ENCODE results near the gene BEAN1. TPM values are rescaled to one million over a fixed set of nuclear protein-coding genes. Genes with fewer than 3 reads are reported as not detected.

Gene BEAN1
- total RNA-seq, 1 experiment from 2014 or later, result 1.9 TPM

DNA sequence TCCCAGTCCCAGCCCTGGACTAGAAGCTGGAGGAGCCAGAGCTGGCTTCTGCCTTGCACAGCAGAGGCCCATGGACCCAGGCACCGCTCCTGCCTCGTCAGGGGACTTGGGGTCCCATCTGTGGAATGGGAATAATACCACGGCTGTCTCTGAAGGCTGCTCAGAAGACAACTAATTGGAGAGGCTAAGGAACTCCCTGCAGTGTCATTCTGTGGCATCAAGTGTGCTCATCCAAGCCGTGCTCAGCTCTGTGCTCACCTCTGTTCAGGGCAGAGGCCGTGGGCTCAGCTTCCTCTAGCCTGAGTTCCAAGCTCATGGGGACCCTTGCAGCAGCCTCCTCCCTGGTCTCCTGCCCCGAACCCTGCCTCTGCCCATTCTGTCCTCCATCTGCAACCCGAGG, 31.8 kb downstream of the BEAN1 start:
- Histone ChIP-seq H4K20me1 (ENCODE audit: low read length) (no peaks in the 10 kb centered on the region), H3K9me3 (ENCODE audit: low read length) (no peaks in the 10 kb centered on the region), H3K79me2 (ENCODE audit: low read length) (no peaks in the 10 kb centered on the region), H3K4me2 (ENCODE audit: low read length) (no peak overlapping the region), H3F3A (ENCODE audit: low read length, unreplicated experiment) (no peaks in the 10 kb centered on the region), H3K27ac (ENCODE audit: low read length) (no peak overlapping the region), H3K9ac (ENCODE audit: low read length) (no peak overlapping the region), H3K36me3 (ENCODE audit: low read depth, low read length) (no peaks in the 10 kb centered on the region), H3K4me1 (ENCODE audit: insufficient read depth, low read length) (no peaks in the 10 kb centered on the region), H2AFZ (ENCODE audit: low read length) (no peak overlapping the region), H3K27me3 (ENCODE audit: low read length) (peaks cover 2% of the 10 kb centered on the region; the same call in 1 of the 2 replicates), H3K4me3 (ENCODE audit: low read length) (no peak overlapping the region), H3K9me2 (replicated peaks; ENCODE audit: low read length) (no peaks in the 10 kb centered on the region)
- DNase-seq (no peak), ATAC-seq (no peak)
- TF ChIP-seq EZH2 (IDR thresholded peaks at IDR 0.05; ENCODE audit: low read length, unreplicated experiment), result no peak
- TF ChIP-seq CTCF (conservative IDR thresholded peaks at IDR 0.05; ENCODE audit: low read depth, low read length), result no peak
- no peak for TF ChIP-seq EZH2phosphoT487 (IDR thresholded peaks at IDR 0.05; ENCODE audit: borderline replicate concordance, low read length)
- intact Hi-C loops (cut with micrococcal nuclease), result no loop called here
- POLR2A ChIA-PET (ENCODE audit: unreplicated experiment), result no interaction called here
- no TSS peak for BruUV-seq (replicated peaks)
- CTCF ChIA-PET, result interaction anchor here (0.6 kb wide), 1 partner anchor 20 kb away, joined by 4 read pairs; no protein-coding TSS in a partner anchor

DNA sequence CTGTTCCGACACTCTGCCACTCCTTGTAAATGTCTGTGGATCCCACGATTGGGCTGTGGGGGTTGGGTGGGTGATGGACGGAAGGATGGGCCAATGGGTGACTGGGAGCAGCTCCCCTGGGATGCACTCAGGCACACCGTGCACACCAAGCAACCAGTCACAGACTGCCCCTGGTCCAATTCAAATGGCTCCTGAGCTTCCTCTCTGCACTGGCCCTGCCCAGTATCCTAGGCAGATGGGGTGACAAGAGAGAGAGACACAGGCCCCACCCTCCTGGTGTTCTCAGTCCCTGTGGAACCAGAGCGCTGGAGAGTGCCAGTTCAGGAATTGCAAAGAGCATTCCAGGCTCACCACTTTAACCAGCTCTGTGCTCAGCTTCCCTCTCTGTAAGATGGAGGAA, 32.8 kb downstream of the BEAN1 start:
- no peak overlapping the region for H3K4me2 ChIP-seq (ENCODE audit: low read length)
- TF ChIP-seq EZH2 (IDR thresholded peaks at IDR 0.05; ENCODE audit: low read length, unreplicated experiment) (no peak), CTCF (conservative IDR thresholded peaks at IDR 0.05; ENCODE audit: low read depth, low read length) (no peak), EZH2phosphoT487 (IDR thresholded peaks at IDR 0.05; ENCODE audit: borderline replicate concordance, low read length) (no peak)
- no peaks in the 10 kb centered on the region for H3K36me3 ChIP-seq (ENCODE audit: low read depth, low read length)
- H3K9me2 ChIP-seq (replicated peaks; ENCODE audit: low read length), result no peaks in the 10 kb centered on the region
- no peak for ATAC-seq
- no peaks in the 10 kb centered on the region for H4K20me1 ChIP-seq (ENCODE audit: low read length)
- peaks cover 2% of the 10 kb centered on the region; the same call in 1 of the 2 replicates for H3K27me3 ChIP-seq (ENCODE audit: low read length)
- BruUV-seq (replicated peaks), result no TSS peak
- intact Hi-C loops (cut with micrococcal nuclease), result no loop called here
- no peak for DNase-seq
- H3K4me3 ChIP-seq (ENCODE audit: low read length), result no peak overlapping the region
- H3K9me3 ChIP-seq (ENCODE audit: low read length), result no peaks in the 10 kb centered on the region
- ChIA-PET POLR2A (ENCODE audit: unreplicated experiment) (no interaction called here), CTCF (no interaction called here)
- H3K4me1 ChIP-seq (ENCODE audit: insufficient read depth, low read length), result no peaks in the 10 kb centered on the region
- H3K27ac ChIP-seq (ENCODE audit: low read length), result no peak overlapping the region
- H2AFZ ChIP-seq (ENCODE audit: low read length), result no peak overlapping the region
- no peaks in the 10 kb centered on the region for H3F3A ChIP-seq (ENCODE audit: low read length, unreplicated experiment)
- no peak overlapping the region for H3K9ac ChIP-seq (ENCODE audit: low read length)
- H3K79me2 ChIP-seq (ENCODE audit: low read length), result no peaks in the 10 kb centered on the region

- ATAC-seq, result no peak
- Histone ChIP-seq H3K4me1 (ENCODE audit: insufficient read depth, low read length) (no peaks in the 10 kb centered on the region), H3K27ac (ENCODE audit: low read length) (no peak overlapping the region), H3K79me2 (ENCODE audit: low read length) (no peaks in the 10 kb centered on the region), H3K4me2 (ENCODE audit: low read length) (no peak overlapping the region), H3K9me2 (replicated peaks; ENCODE audit: low read length) (no peaks in the 10 kb centered on the region), H4K20me1 (ENCODE audit: low read length) (no peaks in the 10 kb centered on the region), H3K4me3 (ENCODE audit: low read length) (no peak overlapping the region), H2AFZ (ENCODE audit: low read length) (no peak overlapping the region), H3K36me3 (ENCODE audit: low read depth, low read length) (no peaks in the 10 kb centered on the region), H3K27me3 (ENCODE audit: low read length) (peaks cover 2% of the 10 kb centered on the region; the same call in 1 of the 2 replicates), H3K9me3 (ENCODE audit: low read length) (no peaks in the 10 kb centered on the region), H3K9ac (ENCODE audit: low read length) (no peak overlapping the region), H3F3A (ENCODE audit: low read length, unreplicated experiment) (no peaks in the 10 kb centered on the region)
- no peak for DNase-seq
- BruUV-seq (replicated peaks), result no TSS peak
- CTCF ChIA-PET, result no interaction called here
- intact Hi-C loops (cut with micrococcal nuclease), result no loop called here
- TF ChIP-seq EZH2 (IDR thresholded peaks at IDR 0.05; ENCODE audit: low read length, unreplicated experiment) (no peak), EZH2phosphoT487 (IDR thresholded peaks at IDR 0.05; ENCODE audit: borderline replicate concordance, low read length) (no peak), CTCF (conservative IDR thresholded peaks at IDR 0.05; ENCODE audit: low read depth, low read length) (no peak)
- POLR2A ChIA-PET (ENCODE audit: unreplicated experiment), result no interaction called here
These were observed 33.6 kb downstream of the BEAN1 start for GRCh38 chr16:66460703-66461102.

Measured in PC-3 (cell line).